NCI-H345 treated with DMSO at 0.1 percent for 48 hours (cell line): Measurements from ENCODE around the gene PRR15L.

Experiments used
- DNase-seq: peaks from one replicate; lab custom pipeline; 2025; ENCODE audit not compliant: unreplicated experiment; lab: John Stamatoyannopoulos, UW

PRR15L gene

GRCh38 chr17:47962901-47963300, 5.2 kb upstream of the PRR15L start:
- no peak for DNase-seq

GRCh38 chr17:47961406-47961805, 3.7 kb upstream of the PRR15L start:
- DNase-seq: no peak

DNA sequence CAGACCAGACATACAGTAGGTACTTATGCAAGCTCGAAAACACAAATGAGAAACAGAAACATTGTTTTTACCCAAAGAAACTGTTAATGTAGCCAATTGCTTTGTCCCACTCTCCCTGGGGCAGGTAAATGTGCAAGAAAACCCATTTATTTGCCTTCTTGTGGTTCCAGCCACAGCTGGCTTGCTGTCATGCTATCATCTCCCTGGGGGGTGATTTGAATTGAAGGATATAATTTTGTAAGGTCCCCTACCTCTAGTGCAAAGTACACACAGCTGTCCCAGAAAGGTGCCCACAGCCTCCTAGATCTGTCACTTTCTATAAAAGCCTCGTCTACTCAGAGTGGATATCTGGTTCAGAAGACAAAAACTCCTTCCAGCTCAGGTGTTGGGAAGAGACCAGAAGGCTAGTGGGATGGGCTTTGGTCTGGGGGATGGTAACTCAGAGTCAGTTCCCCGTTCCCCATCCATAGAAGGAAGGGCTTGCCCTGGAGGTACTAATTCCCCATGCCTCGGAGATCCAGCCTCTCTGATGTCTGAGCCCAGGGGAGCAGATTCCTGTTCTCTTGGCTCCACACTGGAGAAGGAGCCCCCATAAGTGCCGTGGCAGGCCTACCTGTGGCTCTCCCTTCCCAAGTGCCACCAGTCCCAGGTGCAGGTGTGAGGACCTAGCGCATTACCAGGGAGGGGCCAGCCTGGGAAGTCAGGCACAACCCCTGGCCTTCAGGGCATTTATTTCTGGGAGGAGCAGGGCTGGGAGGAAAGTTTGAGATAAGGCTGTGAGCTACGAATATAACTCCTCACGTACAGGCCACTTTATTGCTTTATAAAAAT, 2.4 kb upstream of the PRR15L start:
- peak; percentile 86 for DNase-seq

DNA sequence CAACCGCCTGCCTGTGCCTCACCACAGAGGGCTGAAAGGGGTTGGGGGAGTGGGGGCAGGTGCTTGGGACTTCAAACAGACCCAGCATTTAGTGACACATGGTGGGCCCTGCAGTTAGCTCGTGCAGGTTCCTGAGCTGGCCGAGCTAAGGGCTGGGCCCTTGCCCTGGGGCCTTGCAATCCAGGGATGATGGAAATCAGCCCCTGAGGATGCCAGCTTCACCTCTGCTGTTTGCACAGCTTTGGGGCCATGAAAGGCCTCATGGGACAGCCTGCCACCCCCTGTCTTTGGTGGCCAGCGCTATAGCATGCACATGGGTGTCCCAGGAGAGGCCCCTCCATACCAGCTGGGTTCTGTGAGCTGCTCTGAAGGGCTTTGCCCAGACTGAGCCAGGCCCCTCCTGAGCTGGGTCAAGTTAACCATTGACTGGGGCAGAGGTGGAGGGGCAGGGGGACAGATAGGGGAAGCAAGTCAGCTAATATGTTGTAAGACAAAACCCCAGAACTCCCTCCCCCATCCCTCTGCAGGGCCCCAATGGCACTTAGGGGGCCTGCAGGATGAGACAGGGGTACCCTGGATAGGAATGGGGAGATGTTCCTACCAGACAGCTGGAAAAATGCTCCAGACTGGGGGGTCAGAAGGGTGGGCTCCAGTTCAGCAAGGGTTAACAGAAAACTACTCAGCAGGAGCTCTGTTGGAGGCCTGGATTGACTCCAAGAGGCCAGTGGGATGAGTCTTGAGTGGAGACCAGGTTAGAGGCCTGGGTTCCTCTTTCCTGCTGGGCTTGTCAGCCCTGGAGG, 692 bp downstream of the PRR15L start:
- DNase-seq: peak; percentile 81

- DNase-seq: peak; percentile 43
These were observed 1.9 kb downstream of the PRR15L start for GRCh38 chr17:47955497-47956461.

DNA sequence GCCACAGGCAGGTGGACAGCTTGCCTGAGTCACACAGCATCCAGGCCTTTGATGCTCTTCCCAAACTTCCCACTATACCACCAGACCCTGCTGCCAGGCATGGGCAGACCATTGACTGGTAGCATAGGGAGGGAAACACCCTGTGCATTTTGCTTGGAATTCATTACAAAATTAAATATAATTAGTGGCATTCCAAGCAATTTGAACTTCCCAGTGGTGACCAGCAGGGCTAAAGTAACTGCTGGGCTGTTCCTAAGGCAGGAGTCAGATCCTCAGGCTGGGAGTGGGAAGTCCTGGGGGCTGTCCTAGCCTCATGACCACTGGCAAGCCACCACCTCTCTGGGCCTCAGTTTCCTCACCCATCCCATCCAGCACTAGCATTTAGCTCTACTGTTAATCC, 3.8 kb downstream of the PRR15L start:
- DNase-seq: no peak

- DNase-seq: no peak
These were observed 5.3 kb downstream of the PRR15L start for GRCh38 chr17:47952171-47953021.

- no peak for DNase-seq
These were observed 7.2 kb downstream of the PRR15L start for GRCh38 chr17:47950448-47950847.

GRCh38 chr17:47949946-47950345, 7.7 kb downstream of the PRR15L start:
- DNase-seq: no peak

GRCh38 chr17:47949197-47949759, 8.4 kb downstream of the PRR15L start:
- DNase-seq: peak; percentile 71

DNA sequence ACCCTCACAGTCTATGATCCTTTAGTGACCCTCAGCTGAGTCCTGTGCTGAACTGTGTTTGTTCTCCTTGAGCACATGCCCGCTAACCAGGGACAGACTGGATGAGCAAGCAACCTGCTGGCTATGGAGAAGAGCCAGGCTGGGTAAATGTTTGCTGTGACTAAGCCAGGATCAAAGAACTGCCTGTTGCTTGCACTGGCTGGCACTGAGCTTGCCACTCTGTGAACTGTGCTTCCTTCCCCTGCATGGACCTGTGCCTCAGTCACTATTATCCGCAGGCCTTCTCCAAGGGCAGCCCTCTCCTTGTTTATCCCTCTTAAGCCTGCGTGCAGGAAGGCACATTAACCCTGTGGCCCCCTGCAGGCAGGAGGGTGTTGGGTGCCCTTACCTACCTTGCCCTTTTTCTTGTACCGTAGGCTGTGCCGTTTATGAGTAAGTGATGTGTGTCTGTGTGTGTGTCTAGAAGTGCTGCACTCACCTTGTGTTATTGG, 8.9 kb downstream of the PRR15L start:
- DNase-seq: no peak

DNA sequence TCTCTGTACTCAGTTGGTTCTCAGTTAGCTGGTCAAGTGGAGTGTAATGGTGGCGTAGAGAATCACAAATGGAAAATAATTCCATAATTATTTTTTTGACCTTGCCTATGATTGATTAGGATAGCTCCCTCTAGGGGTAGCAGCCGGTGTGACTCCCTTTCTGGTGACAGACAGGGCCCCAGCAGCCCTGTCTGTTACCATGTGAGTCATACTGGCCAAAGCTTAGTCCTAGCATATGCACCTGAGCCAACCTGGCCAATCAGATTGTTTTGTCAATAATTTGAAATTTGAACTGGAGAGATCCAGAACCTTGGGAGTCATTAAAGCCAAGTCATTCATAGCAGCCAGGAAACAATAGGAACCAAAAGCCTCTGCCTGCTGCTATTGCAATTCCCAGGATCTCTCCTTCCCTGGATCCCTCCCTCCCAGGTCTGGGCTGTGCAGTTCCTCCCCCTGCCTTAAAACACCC, 10.7 kb downstream of the PRR15L start:
- peak; percentile 34 for DNase-seq

DNA sequence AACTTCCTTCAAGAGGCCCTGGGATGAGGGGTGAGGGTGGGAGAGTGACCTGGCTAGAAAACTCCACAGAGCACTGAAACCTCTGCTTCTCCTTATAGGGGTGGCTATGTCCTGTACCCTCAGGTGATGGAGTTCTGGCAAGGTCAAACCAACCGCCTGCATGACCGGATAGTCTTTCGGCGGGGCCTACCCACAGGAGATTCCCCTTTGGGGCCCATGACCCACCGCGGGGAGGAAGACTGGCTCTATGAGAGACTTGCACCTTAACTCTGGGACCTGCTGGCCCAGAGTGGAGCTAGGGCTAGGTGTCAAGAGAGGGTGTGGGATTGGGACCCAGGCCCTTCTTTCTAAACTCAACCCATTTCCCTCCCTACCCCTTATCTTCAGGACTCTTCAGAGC, 11.2 kb downstream of the PRR15L start:
- DNase-seq: no peak

DNA sequence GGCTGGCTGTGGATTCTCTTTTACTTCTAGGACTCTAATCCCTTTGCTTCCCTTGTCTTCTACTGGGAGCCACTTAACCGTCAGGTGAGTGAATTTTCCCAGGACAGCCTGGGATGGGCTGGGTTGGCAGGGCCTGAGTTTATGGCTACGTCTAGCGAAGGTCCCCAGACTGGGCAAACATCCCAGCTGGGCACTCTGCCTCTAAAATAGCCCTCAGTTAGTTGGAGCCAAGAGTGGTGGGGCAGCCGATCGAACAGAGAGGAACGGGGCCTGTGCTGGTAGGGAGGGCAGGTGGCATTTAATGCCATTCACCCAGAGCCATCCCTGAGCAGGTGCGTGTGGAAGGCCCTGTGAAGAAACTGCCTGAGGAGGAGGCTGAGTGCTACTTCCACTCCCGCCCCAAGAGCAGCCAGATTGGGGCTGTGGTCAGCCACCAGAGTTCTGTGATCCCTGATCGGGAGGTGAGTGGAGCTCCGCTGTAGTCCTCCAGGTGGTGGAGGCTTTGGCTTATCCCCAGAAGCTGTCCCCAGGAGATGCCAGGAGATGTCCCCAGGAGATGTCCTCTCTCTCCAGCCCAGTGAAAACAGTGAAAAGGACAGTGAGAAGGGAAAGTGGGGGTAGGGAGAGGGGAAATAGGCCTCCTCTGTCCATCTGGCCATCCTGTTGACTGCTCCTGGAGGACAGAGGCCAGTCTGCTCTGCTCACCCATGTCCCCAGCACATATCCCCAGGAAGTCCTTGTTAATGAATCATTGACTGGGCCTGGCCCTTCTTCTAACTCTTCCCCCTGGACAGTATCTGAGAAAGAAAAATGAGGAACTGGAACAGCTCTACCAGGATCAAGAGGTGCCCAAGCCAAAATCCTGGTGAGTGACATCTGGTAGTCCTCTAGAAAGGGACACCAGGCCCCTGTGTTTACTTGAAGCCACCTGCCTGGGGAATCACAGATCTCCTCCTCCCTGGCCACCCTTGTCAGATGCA, 11.9 kb downstream of the PRR15L start:
- no peak for DNase-seq

GRCh38 chr17:47945080-47945479, 12.6 kb downstream of the PRR15L start:
- no peak for DNase-seq

- DNase-seq: no peak
These were observed 15.1 kb downstream of the PRR15L start for GRCh38 chr17:47942568-47942967.

DNA sequence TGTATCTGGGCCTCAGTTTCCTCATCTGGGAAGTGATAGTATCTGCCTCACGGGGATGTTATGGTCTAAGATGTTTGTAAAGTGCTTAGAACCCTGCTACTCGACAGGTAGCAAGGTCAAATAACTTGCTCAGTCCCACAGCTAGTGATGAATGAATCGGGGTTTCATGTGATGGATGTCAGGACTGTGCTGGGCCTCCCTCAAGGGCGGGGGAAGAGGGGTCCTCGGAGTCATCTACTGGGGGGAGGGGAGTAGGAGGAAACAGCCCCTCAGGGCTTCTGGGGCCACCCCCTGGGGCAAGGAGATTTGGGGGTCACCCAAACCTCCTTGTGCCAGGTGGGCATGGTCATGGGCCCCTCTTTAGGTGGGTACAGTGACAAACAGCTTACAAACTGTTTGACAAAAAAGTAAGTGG, 15.6 kb downstream of the PRR15L start:
- DNase-seq: no peak
